HepG2 (cell line): ENCODE measurements around the gene UAP1L1. TPM values are rescaled to one million over a fixed set of nuclear protein-coding genes. Genes with fewer than 3 reads are reported as not detected.

Experiments
- BCL3 ChIP-seq: sonication (generic); formaldehyde crosslinking; IDR thresholded peaks from 2 replicates; pipeline ENCODE4 v1.5.1; 2020; ENCODE audit warnings: mild to moderate bottlenecking, missing genetic modification reagents, moderate library complexity
- BRF2 ChIP-seq: sonication (generic); formaldehyde crosslinking; IDR thresholded peaks from 2 replicates; pipeline ENCODE4 v1.8.1; 2022; ENCODE audit warnings: mild to moderate bottlenecking, missing genetic modification reagents
- DBP ChIP-seq: sonication (generic); formaldehyde crosslinking; IDR thresholded peaks from 2 replicates; pipeline ENCODE4 v1.4.0; 2020; ENCODE audit warnings: missing genetic modification reagents; ENCODE audit errors: not compliant biosample characterization
- DPF2 ChIP-seq: sonication (generic); formaldehyde crosslinking; IDR thresholded peaks from 2 replicates; pipeline ENCODE4 v1.4.0; 2020; ENCODE audit warnings: mild to moderate bottlenecking, low read depth, missing genetic modification reagents, borderline replicate concordance
- FOXK1 ChIP-seq: sonication (generic); formaldehyde crosslinking; IDR thresholded peaks from 2 replicates; pipeline ENCODE4 v1.4.0; 2020; ENCODE audit warnings: low read depth, missing genetic modification reagents, borderline replicate concordance
- FOXK2 ChIP-seq: fragments of 450-650 bp; IDR thresholded peaks from 2 replicates; pipeline ENCODE4 v1.6.1; 2016
- FOXM1 ChIP-seq: sonication (generic); formaldehyde crosslinking; IDR thresholded peaks from 2 replicates; pipeline ENCODE4 v1.5.0; 2020; ENCODE audit warnings: missing genetic modification reagents
- HNRNPL ChIP-seq: fragments of 200-400 bp; formaldehyde crosslinking; IDR thresholded peaks from 2 replicates; pipeline ENCODE4 v1.6.1; 2017; ENCODE audit warnings: mild to moderate bottlenecking, low read depth, low read length
- KDM5B ChIP-seq: sonication (generic); formaldehyde crosslinking; IDR thresholded peaks from 2 replicates; pipeline ENCODE4 v1.4.0; 2020; ENCODE audit warnings: missing genetic modification reagents, mild to moderate bottlenecking, borderline replicate concordance
- MAZ ChIP-seq, 2 experiments: sonication (generic) in 1 of 2; formaldehyde crosslinking in 1 of 2; IDR thresholded peaks; 2 replicates each; pipeline versions ENCODE4 v1.5.0 to v1.6.1; 2012 to 2020; ENCODE audit warnings: low read depth in 2 of 2, mild to moderate bottlenecking in 2 of 2, borderline replicate concordance in 1 of 2, improper control_type of control experiment in 1 of 2, low read length in 1 of 2, missing genetic modification reagents in 1 of 2, moderate library complexity in 1 of 2
- NONO ChIP-seq, 2 experiments: fragments of 450-650 bp in 1 of 2; sonication (generic) in 1 of 2; formaldehyde crosslinking in 1 of 2; IDR thresholded peaks in 1 of 2; conservative IDR thresholded peaks in 1 of 2; 2 replicates each; pipeline versions ENCODE4 v1.6.1 to v1.8.0; 2017 to 2022; ENCODE audit warnings: mild to moderate bottlenecking in 1 of 2, missing genetic modification reagents in 1 of 2, moderate library complexity in 1 of 2
- SP140L ChIP-seq: sonication (generic); formaldehyde crosslinking; IDR thresholded peaks from 2 replicates; pipeline ENCODE4 v1.4.0; 2020; ENCODE audit warnings: missing genetic modification reagents, borderline replicate concordance
- SPEN ChIP-seq: sonication (generic); formaldehyde crosslinking; IDR thresholded peaks from 2 replicates; pipeline ENCODE4 v1.5.1; 2020; ENCODE audit warnings: low read depth, mild to moderate bottlenecking, missing genetic modification reagents
- TEF ChIP-seq: sonication (generic); formaldehyde crosslinking; IDR thresholded peaks from 2 replicates; pipeline ENCODE4 v1.5.0; 2020; ENCODE audit warnings: missing genetic modification reagents
- ZMAT5 ChIP-seq: sonication (generic); formaldehyde crosslinking; IDR thresholded peaks from 2 replicates; pipeline ENCODE4 v1.5.0; 2020; ENCODE audit warnings: mild to moderate bottlenecking, low read depth, missing genetic modification reagents, borderline replicate concordance
- ZNF34 ChIP-seq: sonication (generic); formaldehyde crosslinking; IDR thresholded peaks from 2 replicates; pipeline ENCODE4 v1.4.0; 2020; ENCODE audit warnings: mild to moderate bottlenecking, missing genetic modification reagents, borderline replicate concordance
- ZNF354B ChIP-seq: sonication (generic); formaldehyde crosslinking; IDR thresholded peaks from 2 replicates; pipeline ENCODE4 v1.8.0; 2022; ENCODE audit warnings: mild to moderate bottlenecking, missing genetic modification reagents
- ZNF547 ChIP-seq: sonication (generic); formaldehyde crosslinking; IDR thresholded peaks from 2 replicates; pipeline ENCODE4 v1.5.1; 2020; ENCODE audit warnings: mild to moderate bottlenecking, missing genetic modification reagents
- ZNF615 ChIP-seq: sonication (generic); formaldehyde crosslinking; IDR thresholded peaks from 2 replicates; pipeline ENCODE4 v1.5.0; 2020; ENCODE audit warnings: mild to moderate bottlenecking, missing genetic modification reagents, borderline replicate concordance
- ZNF713 ChIP-seq: sonication (generic); formaldehyde crosslinking; IDR thresholded peaks from 2 replicates; pipeline ENCODE4 v1.4.0; 2020; ENCODE audit warnings: mild to moderate bottlenecking, missing genetic modification reagents
- ZNF740 ChIP-seq: sonication (generic); formaldehyde crosslinking; IDR thresholded peaks from 2 replicates; pipeline ENCODE4 v1.4.0; 2020; ENCODE audit warnings: missing genetic modification reagents
- ZNF784 ChIP-seq: sonication (generic); formaldehyde crosslinking; IDR thresholded peaks from 2 replicates; pipeline ENCODE4 v1.5.1; 2020; ENCODE audit warnings: missing genetic modification reagents, mild to moderate bottlenecking, borderline replicate concordance
- ZNF792 ChIP-seq: IDR thresholded peaks from 2 replicates; pipeline ENCODE4 v1.6.1; 2016
- polyA plus RNA-seq, 8 experiments: library from polyadenylated mRNA; depleted of rRNA in 3 of 8; stranded (reverse) in 7 of 8; unstranded in 1 of 8; fragments of >200 nt; fragmentation: Illumina TruSeq in 4 of 8; extraction: Trizol in 4 of 8; gene quantifications; 2 replicates each; pipeline versions ENCODE4 v1.2.1 to v1.2.3, GENCODE V29; 2011 to 2016; ENCODE audit warnings: low read depth in 4 of 8, missing spikeins in 1 of 8, mixed read lengths in 1 of 8; ENCODE audit not compliant: insufficient read depth in 1 of 8
- total RNA-seq, 5 experiments: library from RNA; depleted of rRNA; stranded (reverse); fragments of >200 nt; fragmentation: Illumina TruSeq; extraction: Trizol; gene quantifications; 2 replicates each; pipeline ENCODE4 v1.2.3, GENCODE V29; 2016; ENCODE audit warnings: low read depth in 1 of 5

UAP1L1 gene
- total and polyA plus RNA-seq, 2 of the 13 experiments (the other 11 are each of a cell fraction or from before 2014, with no cell fraction given): 5.4 to 6.4 TPM

GRCh38 chr9:137067860-137068538 is 9.3 kb upstream of the UAP1L1 start (continued):
- TF ChIP-seq KDM5B (0 out of 2 replicates have a peak, but pooled peaks have one; percentile 82), ZNF740 (no peak), ZMAT5 (no peak), FOXK2 (no peak), ZNF354B (CRISPR knock-in tag) (0 out of 2 replicates have a peak, but pooled peaks have one; percentile 75), FOXM1 (CRISPR knock-in tag) (no peak), FOXK1 (no peak), ZNF615 (no peak), ZNF792 (CRISPR knock-in tag) (0 out of 2 replicates have a peak, but pooled peaks have one; percentile 30), SPEN (CRISPR knock-in tag) (peak; percentile 68), MAZ (IDR thresholded peaks at IDR 0.05; ENCODE audit: borderline replicate concordance, low read depth, low read length) (0 out of 2 replicates have a peak, but pooled peaks have one; percentile 27), MAZ (CRISPR knock-in tag; IDR thresholded peaks at IDR 0.05; ENCODE audit: low read depth) (peak; percentile 33), DBP (CRISPR knock-in tag) (no peak), ZNF547 (peak; percentile 87; the same call in 1 of the 2 replicates), DPF2 (CRISPR knock-in tag) (no peak), ZNF34 (CRISPR knock-in tag) (no peak), NONO (IDR thresholded peaks at IDR 0.05) (no peak), NONO (CRISPR knock-in tag; conservative IDR thresholded peaks at IDR 0.05) (0 out of 2 replicates have a peak, but pooled peaks have one; percentile 43), SP140L (no peak), ZNF784 (peak; percentile 83; the same call in 1 of the 2 replicates), BRF2 (CRISPR knock-in tag) (no peak), HNRNPL (peak; percentile 73; the same call in 1 of the 2 replicates), BCL3 (peak; percentile 61), ZNF713 (no peak), TEF (no peak)
